Smooth muscle cell (in vitro differentiated cells): ENCODE measurements around the gene ACAA1. TPM values are rescaled to one million over a fixed set of nuclear protein-coding genes. Genes with fewer than 3 reads are reported as not detected.

Experiments used
- DNase-seq: peaks from one replicate; lab custom pipeline; 2025; ENCODE audit not compliant: unreplicated experiment; lab: John Stamatoyannopoulos, UW
- H2AFZ ChIP-seq: fragments of 200-600 bp; sonication (generic); 2 replicates; pipeline ENCODE4 v1.6.0; 2016; ENCODE audit warnings: antibody characterized with exemption, low read depth, mild to moderate bottlenecking
- H3F3A ChIP-seq: fragments of 200-600 bp; sonication (generic); 2 replicates; pipeline ENCODE4 v1.6.0; 2017; ENCODE audit warnings: antibody characterized with exemption, low read depth
- H3K27ac ChIP-seq: fragments of 200-600 bp; sonication (generic); 2 replicates; pipeline ENCODE4 v1.5.1; 2016; ENCODE audit warnings: low read depth, mild to moderate bottlenecking
- H3K27me3 ChIP-seq: fragments of 200-600 bp; sonication (generic); 2 replicates; pipeline ENCODE4 v1.6.1; 2016; ENCODE audit warnings: low read depth, mild to moderate bottlenecking
- H3K36me3 ChIP-seq: fragments of 200-600 bp; sonication (generic); 2 replicates; pipeline ENCODE4 v1.5.1; 2016; ENCODE audit warnings: low read depth
- H3K4me1 ChIP-seq: fragments of 200-600 bp; sonication (generic); 2 replicates; pipeline ENCODE4 v1.5.1; 2016; ENCODE audit warnings: low read depth
- H3K4me2 ChIP-seq: fragments of 200-600 bp; sonication (generic); 2 replicates; pipeline ENCODE4 v1.6.0; 2016; ENCODE audit warnings: mild to moderate bottlenecking
- H3K4me3 ChIP-seq: fragments of 200-600 bp; sonication (generic); 2 replicates; pipeline ENCODE4 v1.5.1; 2016; ENCODE audit warnings: mild to moderate bottlenecking
- H3K79me2 ChIP-seq: fragments of 200-600 bp; sonication (generic); 2 replicates; pipeline ENCODE4 v1.6.0; 2016; ENCODE audit warnings: low read depth, mild to moderate bottlenecking
- H3K9ac ChIP-seq: fragments of 200-600 bp; sonication (generic); 2 replicates; pipeline ENCODE4 v1.6.0; 2016; ENCODE audit warnings: low read depth
- H3K9me3 ChIP-seq: fragments of 200-600 bp; sonication (generic); replicated peaks from 2 replicates; pipeline ENCODE4 v1.5.1; 2016; ENCODE audit warnings: low read depth
- H4K20me1 ChIP-seq: fragments of 200-600 bp; sonication (generic); 2 replicates; pipeline ENCODE4 v1.6.0; 2016; ENCODE audit warnings: low read depth
- CTCF ChIP-seq: fragments of 200-600 bp; sonication (generic); IDR thresholded peaks from 2 replicates; pipeline ENCODE4 v1.5.1; 2017; ENCODE audit warnings: borderline replicate concordance, mild to moderate bottlenecking, antibody characterized with exemption; ENCODE audit not compliant: insufficient read depth, poor library complexity, severe bottlenecking
- WGBS: methylation state at CpG from one replicate; pipeline ENCODE4 v1.1.7; 2016; ENCODE audit warnings: low lambda C conversion rate; 5-methylcytosine and 5-hydroxymethylcytosine counted together
- polyA plus RNA-seq: library from polyadenylated mRNA; unstranded; fragments of >200 nt; fragmentation: Nextera tagmentation; extraction: Ambion mirVana; gene quantifications from 2 replicates; pipeline ENCODE4 v1.2.1, GENCODE V29; 2016
- total RNA-seq: library from RNA; depleted of rRNA; stranded (reverse); fragments of >200 nt; gene quantifications from 2 replicates; pipeline ENCODE4 v1.2.3, GENCODE V29; 2014

ACAA1 gene
- total and polyA plus RNA-seq, 2 experiments from 2014 or later = 22.7 to 41.8 TPM

GRCh38 chr3:38130631-38131065 is 6.3 kb downstream of the ACAA1 start:
- Histone ChIP-seq H3K79me2 (peaks cover 13% of the 10 kb centered on the region), H3K36me3 (no peaks in the 10 kb centered on the region), H3K4me2 (no peak overlapping the region), H3K9ac (no peak overlapping the region), H3F3A (no peaks in the 10 kb centered on the region), H3K27me3 (no peaks in the 10 kb centered on the region), H3K9me3 (no peaks in the 10 kb centered on the region), H2AFZ (no peak overlapping the region), H3K4me3 (no peak overlapping the region), H4K20me1 (peaks cover 65% of the 10 kb centered on the region), H3K27ac (no peak overlapping the region), H3K4me1 (peaks cover 5% of the 10 kb centered on the region)
- no peak for TF ChIP-seq CTCF
- 97% methylated on average over 3 of the region's 3 CpGs for WGBS
- no peak for DNase-seq

- peaks cover 4% of the 10 kb centered on the region for H3K36me3 ChIP-seq
- H3K9ac ChIP-seq = no peak overlapping the region
These were observed 7.9 kb downstream of the ACAA1 start for GRCh38 chr3:38129058-38129457.

GRCh38 chr3:38128303-38128655 is 8.6 kb downstream of the ACAA1 start:
- Histone ChIP-seq H3K9ac (no peak overlapping the region), H4K20me1 (peaks cover 56% of the 10 kb centered on the region), H2AFZ (no peak overlapping the region), H3K9me3 (no peaks in the 10 kb centered on the region), H3K36me3 (peaks cover 4% of the 10 kb centered on the region), H3K4me1 (no peaks in the 10 kb centered on the region), H3K4me3 (no peak overlapping the region), H3K27me3 (no peaks in the 10 kb centered on the region), H3F3A (no peaks in the 10 kb centered on the region), H3K79me2 (no peaks in the 10 kb centered on the region), H3K27ac (no peak overlapping the region), H3K4me2 (no peak overlapping the region)
- WGBS = 100% methylated on average over 1 of the region's 1 CpG
- no peak for TF ChIP-seq CTCF
- DNase-seq = no peak

More at GRCh38 chr3:38129058-38129457, 7.9 kb downstream of the ACAA1 start:
- Histone ChIP-seq H3K79me2 (no peaks in the 10 kb centered on the region), H3F3A (no peaks in the 10 kb centered on the region), H3K4me1 (no peaks in the 10 kb centered on the region), H3K27ac (no peak overlapping the region), H4K20me1 (peaks cover 59% of the 10 kb centered on the region), H2AFZ (no peak overlapping the region), H3K4me3 (no peak overlapping the region), H3K27me3 (no peaks in the 10 kb centered on the region), H3K4me2 (no peak overlapping the region), H3K9me3 (no peaks in the 10 kb centered on the region)
- TF ChIP-seq CTCF = no peak
- 100% methylated on average over 5 of the region's 5 CpGs for WGBS
- no peak for DNase-seq

GRCh38 chr3:38127611-38128302 is 9.2 kb downstream of the ACAA1 start:
- no peak overlapping the region for H3K4me3 ChIP-seq
- TF ChIP-seq CTCF = no peak

More at GRCh38 chr3:38127611-38128302, 9.2 kb downstream of the ACAA1 start:
- Histone ChIP-seq H3K27ac (no peak overlapping the region), H3K4me2 (no peak overlapping the region), H4K20me1 (peaks cover 51% of the 10 kb centered on the region), H3K79me2 (no peaks in the 10 kb centered on the region), H3F3A (no peaks in the 10 kb centered on the region), H3K9me3 (no peaks in the 10 kb centered on the region), H3K36me3 (peaks cover 4% of the 10 kb centered on the region), H3K27me3 (no peaks in the 10 kb centered on the region), H3K9ac (no peak overlapping the region), H3K4me1 (no peaks in the 10 kb centered on the region), H2AFZ (no peak overlapping the region)
- WGBS = 98% methylated on average over 4 of the region's 4 CpGs
- DNase-seq = no peak
